Subcutaneous adipose tissue (tissue), 4 donors: ENCODE data around the gene MCC. TPM values are rescaled to one million over a fixed set of nuclear protein-coding genes. Genes with fewer than 3 reads are reported as not detected.

ENCODE experiments used
- total RNA-seq, 4 donors: library from RNA; depleted of rRNA; stranded (reverse); fragments of >200 nt; gene quantifications; one replicate each; pipeline ENCODE4 v1.1.0, GENCODE V29; 2016
- TF ChIP-seq, protein P1 (sequence below): fragments of 450-650 bp; IDR thresholded peaks from one replicate; pipeline ENCODE4 v1.5.1; 2016; ENCODE audit warnings: low read depth, mild to moderate bottlenecking, control low read depth, antibody characterized with exemption, moderate library complexity

MCC gene
- total RNA-seq, 4 donors from 2014 or later, result 15.0 to 57.3 (median 23.7) TPM

DNA sequence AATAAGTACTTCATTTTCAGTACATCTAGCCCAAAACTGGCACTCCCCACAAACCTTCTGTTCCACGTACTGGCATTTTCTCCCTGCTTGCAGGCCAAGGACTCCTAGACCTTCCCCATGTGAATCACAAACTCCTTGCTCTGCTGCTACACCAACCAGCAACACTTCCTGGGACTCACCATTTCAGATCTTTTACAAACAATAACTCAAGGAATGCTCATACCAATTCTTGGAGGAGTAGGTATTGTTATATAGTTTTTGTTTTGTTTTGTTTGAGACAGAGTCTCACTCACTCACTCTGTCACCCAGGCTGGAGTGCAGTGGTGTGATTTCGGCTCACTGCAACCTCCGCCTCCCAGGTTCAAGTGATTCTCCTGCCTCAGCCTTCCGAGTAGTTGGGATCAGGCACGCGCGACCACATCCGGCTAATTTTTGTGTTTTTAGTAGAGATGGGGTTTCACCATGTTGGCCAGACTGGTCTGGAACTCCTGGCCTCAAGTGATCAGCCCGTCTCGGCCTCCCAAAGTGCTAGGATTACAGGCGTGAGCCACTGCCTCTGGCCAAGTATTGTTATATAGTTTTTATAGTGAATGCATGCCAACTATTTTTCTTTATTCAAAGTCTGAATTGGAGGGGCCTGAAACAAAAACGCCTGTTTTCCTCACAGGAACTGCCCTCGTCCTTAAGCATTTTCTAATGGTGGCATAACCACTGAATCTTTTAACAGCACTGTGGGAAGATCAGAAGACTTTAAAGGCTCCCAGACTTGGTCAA, 264.2 kb downstream of the MCC start:
- TF ChIP-seq, protein P1, sequence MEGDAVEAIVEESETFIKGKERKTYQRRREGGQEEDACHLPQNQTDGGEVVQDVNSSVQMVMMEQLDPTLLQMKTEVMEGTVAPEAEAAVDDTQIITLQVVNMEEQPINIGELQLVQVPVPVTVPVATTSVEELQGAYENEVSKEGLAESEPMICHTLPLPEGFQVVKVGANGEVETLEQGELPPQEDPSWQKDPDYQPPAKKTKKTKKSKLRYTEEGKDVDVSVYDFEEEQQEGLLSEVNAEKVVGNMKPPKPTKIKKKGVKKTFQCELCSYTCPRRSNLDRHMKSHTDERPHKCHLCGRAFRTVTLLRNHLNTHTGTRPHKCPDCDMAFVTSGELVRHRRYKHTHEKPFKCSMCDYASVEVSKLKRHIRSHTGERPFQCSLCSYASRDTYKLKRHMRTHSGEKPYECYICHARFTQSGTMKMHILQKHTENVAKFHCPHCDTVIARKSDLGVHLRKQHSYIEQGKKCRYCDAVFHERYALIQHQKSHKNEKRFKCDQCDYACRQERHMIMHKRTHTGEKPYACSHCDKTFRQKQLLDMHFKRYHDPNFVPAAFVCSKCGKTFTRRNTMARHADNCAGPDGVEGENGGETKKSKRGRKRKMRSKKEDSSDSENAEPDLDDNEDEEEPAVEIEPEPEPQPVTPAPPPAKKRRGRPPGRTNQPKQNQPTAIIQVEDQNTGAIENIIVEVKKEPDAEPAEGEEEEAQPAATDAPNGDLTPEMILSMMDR, result no peak

DNA sequence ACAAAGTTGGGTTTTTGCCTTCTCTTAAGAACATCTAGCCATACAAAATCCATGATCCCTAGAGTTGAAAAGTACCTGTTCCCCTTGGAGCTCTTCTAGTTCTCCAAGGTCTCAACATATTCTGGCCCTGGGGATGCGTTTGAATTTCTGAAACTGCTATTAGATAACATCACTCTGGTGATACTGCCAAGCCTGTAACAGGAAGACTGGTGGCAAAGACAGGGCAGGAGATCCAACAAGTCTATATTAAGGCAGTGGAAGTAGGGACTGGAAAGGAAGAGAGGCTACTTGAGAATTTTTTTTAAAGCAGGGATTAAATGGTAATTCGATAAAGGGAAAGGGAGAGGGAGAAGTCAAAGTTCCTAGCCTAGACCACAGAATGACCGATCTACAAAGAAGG, 264.9 kb downstream of the MCC start:
- TF ChIP-seq, protein P1, result no peak

DNA sequence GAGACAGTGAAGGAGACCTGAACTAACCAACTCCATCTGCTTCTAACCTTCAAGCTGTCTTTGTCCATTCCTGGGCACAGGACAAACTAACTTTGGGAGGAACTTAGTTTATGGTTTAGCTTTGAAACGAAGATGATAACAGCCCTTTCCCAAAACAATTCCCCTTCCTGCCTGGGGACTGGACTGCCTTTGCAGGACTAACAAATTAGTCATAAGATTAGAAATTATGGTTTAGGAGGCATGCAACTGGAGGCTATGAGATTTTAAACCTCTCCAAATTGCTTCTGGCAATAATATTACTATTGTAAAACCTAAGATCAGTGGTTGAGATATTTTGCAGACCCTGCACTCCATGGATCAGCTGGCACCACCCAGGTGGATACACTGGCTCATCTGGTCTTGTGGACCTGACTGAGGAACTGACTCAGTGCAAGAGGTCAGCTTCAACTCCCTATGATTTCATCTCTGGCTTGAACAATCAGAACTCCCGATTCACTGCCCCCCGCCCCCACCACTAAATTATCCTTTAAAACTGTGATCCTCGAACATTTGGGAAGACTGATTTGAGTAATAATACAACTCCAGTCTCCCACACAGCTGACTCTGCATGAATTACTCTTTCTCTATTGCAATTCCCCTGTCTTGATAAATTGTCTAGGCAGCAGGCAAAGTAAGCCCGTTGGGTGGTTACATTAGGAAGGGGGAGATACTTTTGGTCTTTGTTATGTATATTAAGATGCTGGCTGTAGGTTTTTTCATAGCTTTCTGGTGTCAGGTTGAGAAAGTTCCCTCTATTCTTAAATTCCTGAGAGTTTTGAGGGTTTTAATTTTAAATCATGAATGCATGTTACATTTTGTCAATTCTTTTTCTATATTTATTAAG, 266.7 kb downstream of the MCC start:
- TF ChIP-seq, protein P1, result no peak

DNA sequence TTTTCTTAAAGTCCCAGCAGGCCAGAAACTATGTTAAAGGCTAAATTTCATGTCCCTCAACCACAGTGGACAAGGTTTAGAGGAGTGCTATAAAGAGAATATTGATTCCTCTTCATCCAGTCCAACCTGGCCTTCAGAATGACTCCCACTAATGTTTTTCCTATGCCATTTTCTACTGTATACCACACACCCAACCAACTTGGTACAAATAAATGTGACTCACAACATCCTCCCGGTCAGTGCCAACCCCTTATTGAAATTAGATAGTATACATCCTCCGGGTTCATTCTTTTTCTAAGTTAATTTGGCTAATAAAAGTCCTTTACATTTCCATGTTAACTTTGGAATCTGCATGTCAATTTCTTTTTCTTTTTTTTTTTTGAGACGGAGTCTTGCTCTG, 268.6 kb downstream of the MCC start:
- TF ChIP-seq, protein P1, result no peak

DNA sequence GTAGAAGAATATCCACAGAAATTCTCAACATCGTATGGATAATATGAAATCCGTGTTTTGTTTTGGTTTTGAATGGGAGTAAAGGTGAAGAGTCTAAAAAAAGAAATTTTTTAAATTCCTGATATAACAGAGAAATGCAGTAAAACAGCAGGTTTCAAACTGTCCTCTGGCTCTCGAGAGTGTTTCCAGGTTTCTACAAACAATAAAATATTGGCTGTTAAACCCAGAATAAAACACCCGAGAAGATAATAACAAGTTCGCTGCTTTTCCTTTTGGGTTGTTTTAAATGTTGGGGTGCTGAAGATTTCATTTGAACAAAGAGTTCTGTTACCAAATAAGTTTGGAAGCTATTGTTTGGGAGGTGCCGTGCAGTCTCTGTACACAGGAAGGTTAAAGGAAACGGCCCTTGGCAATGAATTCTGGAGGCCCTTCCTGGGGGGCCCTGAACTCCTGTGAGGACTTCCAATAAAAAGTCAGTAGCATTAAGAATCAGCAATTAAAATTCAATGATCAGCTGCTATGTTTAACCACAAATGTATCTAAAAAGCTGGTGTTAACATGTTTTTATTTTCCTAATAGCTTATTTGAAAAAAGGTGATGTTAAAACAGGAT, 269.2 kb downstream of the MCC start:
- TF ChIP-seq, protein P1, result no peak

DNA sequence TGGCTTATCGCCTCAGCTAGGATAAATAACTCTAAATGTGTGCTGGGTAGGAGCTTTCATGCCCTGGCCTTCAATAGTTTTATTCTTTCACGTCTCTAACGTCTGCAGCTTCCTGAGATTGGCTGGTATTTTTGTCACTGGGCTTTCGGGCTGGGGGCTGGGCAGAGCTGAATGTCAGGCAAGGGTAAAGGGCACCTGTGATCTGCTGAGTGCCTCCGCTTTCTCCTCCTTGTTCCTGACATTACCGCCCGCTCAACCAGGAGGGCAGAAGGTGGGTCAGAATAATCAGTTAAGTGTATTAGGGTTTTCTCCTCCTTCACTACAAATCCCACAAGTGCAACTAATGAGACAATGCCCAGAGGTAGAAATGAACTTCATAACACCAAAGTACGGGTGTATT, 270.1 kb downstream of the MCC start:
- TF ChIP-seq, protein P1, result no peak
